HG03354 (cell line): ENCODE results near the gene SPRED3.
A peak's percentile ranks its signal among the peaks of the same experiment; 100 is the strongest.
"Not testable (repeated sequence)": the region's sequence is repeated elsewhere in the genome, so short reads cannot be mapped to it uniquely, and the experiment has no call there.

Experiments used
- ATAC-seq: cut with Tn5 transposase; IDR thresholded peaks from one replicate; pipeline ENCODE4 v1.9.1; 2021; ENCODE audit warnings: mild to moderate bottlenecking; ENCODE audit not compliant: unreplicated experiment, poor library complexity, severe bottlenecking

The SPRED3 gene

DNA sequence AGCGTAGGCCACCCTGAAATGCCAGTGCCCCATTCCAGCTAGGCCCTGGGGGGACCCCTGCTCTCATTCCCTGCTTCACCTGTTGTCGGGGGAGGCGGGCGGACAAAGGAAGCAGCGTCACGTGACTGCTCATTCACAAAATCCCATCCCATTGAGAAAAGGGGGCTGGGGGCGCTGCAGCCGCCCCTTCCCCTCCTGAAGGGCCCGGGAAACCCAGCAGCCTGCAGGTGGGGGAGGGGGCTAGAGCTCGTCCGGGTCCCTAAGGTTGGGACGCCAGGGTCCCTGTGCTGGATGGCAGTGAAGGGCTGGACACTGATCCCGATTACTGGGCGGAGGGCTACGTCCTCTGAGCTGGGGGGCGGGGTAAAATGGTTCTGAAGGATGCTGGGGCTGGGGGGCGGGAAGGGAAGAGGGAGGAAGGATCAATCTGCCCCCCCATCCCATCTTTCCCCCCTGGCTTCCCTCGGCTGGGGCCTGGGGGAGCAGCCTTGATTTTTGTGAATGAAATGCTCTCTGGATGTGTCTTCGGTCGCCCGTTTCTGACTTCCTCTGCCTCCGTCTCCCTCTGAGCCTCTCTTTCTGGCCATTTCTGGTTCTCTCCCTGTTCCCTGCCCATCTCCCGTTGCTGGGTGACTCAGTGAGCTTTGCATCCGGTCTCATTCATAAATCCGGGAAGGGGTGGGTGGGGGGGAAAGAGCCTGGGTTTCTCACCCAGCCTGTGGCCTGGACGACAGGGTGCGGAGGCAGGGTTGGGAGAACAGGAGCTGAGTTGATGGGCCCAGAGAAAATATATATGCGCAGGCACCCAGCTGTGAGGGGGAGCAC, 816 bp downstream of the SPRED3 start:
- ATAC-seq: no peak

DNA sequence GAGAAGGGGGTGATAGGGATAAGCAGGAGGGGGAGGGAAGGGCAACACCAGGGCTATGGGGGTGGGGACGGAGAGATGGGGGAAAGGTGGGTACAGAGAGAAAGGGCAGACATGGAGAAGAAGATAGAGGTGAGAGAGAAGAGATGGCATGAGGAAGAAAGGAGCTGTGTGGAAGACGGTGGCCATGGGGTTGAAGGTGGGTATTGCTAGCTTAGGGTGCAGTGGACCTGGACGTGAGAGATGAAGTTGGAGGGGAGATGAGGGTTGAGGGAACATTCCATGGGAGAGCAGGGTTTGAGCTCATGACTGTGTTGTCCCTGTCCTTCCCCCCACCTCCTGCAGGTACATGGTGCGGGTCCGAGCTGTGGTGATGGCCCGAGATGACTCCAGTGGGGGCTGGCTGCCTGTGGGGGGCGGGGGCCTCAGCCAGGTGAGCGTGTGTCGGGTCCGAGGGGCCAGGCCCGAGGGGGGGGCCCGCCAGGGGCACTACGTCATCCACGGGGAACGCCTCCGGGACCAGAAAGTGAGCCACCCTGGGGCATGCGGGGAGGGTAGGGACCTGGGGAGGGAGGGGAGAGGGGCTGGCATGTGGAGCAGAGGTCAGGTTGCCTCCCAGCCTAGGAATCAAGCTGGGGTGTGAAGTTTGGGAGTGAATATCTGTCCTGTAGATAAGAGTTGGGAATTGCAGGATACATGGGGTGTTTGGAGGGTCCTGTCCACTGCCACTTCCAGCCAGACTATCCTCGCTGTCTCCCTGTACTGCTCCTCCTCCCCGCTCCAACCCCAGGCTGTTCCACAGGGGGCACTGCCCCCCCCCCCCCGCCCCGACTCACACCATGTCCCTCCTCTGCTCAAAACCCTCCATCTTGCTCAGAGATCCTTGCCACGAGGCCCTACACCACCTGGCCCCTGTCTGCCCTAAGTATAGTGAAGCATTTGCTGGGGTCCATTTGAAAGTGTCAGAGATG, 1.7 kb downstream of the SPRED3 start:
- ATAC-seq: no peak

DNA sequence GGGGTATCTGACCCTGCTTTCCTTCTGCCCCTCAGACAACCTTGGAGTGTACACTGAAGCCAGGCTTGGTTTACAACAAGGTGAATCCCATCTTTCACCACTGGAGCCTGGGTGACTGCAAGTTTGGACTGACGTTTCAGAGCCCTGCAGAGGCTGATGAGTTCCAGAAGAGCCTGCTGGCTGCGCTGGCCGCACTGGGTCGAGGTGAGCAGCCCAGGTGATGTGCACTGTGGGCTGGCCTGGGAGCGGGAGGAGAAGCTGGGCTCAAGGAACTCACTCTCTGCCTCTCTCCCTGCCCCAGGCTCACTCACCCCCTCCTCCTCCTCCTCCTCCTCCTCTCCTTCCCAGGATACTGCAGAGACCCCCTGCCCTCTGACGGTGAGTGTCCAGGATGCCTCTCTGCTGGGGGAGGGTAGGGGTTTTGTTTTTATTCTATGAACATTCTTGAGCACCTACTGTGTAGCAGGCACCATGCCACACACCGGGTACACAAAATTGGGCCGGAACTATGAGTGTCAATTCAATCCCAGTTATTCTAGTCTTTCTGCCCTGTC, 3.5 kb downstream of the SPRED3 start:
- ATAC-seq: no peak

DNA sequence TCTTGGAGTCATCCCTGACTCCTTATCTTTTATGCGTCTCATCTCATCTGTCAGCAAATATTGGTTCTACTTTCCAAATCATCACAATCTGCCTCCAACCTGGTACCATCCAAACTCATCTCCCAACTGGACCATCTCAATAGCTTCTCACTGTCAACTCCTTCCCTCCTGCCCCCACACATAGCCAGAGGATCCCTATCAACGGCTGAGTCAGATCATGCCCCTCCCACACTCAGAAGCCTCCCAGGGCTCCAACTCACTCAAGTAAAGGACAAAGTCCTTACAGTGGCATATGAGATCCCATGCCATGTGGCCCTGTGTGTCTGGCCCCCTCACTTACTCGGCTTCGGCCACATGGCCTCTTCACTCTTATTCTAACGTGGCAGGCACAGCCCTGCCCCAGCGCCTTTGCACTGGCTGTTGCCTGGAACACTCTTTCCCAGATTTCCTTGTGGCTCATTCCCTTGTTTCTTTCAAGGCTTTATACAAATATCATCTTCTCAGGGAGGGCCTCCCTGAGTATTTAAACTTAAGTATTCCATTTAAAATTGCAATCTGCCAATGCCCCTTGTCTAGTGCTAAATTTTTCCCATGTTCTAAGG, 4.3 kb downstream of the SPRED3 start:
- ATAC-seq: no peak

DNA sequence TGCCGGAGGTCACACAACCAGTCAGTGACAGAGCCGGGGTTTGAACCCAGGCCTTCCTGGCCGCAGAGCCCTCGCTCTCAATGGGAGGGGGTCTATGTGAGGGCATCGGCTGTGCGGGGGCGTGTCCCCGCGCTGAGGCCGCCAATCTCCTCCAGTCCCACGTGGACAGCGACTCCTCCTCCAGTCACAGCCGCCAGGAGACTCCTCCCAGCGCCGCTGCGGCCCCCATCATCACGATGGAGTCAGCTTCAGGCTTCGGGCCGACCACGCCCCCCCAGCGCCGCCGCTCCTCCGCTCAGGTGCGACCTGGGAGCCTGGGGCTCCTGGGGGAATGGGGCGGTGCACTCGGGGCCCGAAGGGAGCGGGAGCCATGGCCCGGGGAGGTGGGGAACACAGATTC, 6.0 kb downstream of the SPRED3 start:
- no peak for ATAC-seq

DNA sequence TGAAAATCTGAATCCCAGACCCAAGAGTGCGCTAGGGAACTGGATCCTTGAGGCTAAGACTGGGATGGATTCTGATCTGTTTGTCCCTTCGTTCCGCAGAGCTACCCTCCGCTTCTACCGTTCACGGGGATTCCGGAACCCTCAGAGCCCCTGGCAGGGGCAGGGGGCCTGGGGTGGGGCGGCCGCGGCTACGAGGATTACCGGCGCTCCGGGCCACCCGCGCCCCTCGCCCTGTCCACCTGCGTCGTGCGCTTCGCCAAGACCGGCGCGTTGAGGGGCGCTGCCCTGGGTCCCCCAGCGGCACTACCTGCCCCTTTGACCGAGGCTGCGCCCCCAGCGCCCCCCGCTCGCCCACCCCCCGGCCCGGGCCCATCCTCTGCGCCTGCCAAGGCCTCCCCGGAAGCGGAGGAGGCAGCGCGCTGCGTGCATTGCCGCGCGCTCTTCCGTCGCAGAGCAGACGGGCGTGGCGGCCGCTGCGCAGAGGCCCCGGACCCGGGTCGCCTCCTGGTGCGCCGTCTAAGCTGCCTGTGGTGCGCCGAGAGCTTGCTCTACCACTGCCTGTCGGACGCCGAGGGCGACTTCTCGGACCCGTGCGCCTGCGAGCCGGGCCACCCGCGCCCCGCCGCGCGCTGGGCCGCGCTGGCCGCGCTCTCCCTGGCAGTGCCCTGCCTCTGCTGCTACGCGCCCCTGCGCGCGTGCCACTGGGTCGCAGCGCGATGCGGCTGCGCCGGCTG, 7.1 kb downstream of the SPRED3 start:
- no peak for ATAC-seq

DNA sequence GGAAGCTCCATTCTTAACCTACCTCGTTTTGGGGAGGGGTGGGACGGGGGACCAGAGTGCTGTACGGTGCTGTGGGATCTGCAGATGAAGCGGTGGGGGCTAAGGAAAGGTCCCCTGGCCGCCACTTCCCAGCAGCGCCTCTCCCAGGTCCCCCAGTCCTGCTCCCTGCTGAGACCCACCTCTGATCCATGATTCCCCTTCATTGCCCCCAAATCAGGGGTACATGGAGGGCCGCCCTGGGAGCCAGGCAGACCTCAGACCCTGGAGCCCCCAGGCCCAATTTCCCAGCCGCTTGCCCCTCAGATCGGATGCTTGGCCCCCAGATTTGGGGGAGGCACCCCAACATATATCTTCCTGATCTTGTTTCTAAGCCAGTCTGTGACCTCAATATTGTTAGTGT, 10.6 kb downstream of the SPRED3 start:
- ATAC-seq: no peak

DNA sequence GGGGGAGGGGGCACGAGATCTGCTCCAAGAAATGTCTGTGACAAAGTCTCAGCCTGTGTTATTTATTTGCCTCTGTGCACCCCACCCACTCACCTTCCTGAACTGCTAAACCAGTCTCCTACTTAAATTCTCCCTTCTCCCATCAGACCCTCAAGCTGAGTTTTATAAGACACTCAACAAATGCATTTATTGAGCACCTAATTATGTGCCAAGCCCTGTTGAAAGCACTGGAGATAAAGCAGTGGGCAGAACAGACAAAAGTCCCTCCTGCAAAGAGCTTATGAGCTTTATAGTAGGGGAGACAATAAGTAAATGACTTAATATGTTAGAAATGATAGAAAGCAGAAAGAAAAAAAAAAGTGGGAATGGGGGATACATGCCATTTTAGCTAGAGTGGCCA, 11.0 kb downstream of the SPRED3 start:
- ATAC-seq: no peak

DNA sequence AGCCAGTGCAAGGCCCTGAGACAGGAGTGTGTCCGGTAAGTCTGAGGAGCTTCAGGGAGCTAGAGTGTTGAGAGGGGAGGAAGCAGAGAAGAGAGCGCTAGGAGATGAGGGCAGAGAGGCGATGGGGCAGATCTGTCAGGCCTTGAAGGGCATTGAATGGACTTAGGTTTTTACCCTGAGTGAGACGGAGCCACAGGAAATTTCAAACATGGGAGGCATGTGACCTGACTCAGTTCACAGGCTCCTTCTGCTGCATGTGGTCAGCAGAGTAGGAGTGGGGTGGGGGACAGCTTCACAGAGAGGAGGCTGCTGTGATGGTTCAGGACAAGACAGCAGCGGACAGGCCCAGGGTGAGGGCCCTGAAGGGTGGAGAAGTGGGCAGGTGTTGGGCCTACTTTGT, 11.9 kb downstream of the SPRED3 start:
- no peak for ATAC-seq

DNA sequence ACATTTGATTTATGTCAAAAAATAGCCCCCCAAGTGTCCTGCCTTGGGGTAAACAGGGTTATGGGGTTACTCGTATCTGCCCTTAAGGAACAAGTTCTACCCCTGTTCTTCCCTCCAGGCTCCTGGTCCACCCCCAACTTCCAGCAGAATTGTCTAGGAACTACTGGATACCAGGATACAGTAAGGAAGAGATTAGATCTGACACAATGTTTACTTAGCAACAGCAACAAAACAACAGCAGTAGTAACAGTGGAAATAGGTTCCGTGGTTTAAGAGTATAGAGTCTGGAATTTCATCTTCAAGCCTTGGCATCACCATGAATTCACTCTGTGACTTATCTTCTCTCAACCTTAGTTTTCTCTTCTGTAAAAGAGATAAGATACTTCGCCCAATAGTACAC, 12.7 kb downstream of the SPRED3 start:
- no peak for ATAC-seq

DNA sequence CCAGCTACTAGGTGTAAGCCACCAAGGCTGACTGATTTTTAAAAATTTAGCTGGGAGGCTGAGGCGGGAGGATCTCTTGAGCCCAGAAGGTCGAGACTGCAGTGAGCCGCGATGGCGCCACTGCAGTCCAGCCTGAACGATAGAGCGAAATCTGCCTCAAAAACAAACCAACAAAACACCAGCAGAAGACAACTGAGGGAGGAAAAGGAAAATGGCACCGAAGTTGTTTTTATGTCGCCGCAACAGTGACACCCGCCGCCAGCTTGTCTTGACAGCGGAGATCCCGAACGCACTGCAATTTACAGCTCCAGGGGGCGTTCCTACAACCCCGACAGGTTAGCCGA, 14.1 kb downstream of the SPRED3 start:
- ATAC-seq: peak; percentile 13

DNA sequence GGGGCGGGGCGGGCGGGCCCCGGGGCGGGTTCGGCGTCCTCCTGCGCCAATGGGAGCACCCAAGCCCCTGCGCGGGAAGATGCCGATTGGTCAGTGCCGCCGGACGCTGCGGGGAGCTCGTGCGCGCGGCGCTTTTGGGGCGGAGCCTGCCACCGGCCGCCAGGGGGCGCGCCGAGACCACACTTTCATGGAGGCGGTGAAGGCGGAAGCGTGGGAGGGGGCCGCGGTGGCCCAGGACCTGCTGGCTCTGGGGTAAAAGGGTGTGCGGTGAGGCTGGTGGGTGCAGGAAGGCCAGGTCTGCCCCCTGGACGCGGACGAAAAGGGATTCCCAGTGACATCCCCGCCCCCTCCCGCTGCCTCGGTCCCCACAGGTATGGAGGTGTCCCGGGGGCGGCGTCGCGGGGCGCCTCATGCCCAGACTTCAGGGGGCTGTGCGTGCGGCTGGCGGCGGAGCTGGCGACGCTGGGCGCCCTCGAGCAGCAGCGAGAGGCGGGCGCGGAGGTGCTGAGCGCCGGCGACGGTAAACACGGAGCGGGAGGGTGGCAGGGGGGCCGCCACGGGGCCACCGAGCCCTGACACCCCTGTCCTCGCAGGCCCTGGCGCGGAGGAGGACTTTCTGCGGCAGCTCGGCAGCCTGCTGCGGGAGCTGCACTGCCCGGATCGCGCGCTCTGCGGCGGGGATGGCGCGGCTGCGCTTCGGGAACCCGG, 14.6 kb downstream of the SPRED3 start, which contains the start of gene FAM98C:
Gene FAM98C (plus strand): TSS at position 127 of the 708 bp plus-strand sequence. CDS start 61 bp downstream, at position 188.
- peak; percentile 90 for ATAC-seq

DNA sequence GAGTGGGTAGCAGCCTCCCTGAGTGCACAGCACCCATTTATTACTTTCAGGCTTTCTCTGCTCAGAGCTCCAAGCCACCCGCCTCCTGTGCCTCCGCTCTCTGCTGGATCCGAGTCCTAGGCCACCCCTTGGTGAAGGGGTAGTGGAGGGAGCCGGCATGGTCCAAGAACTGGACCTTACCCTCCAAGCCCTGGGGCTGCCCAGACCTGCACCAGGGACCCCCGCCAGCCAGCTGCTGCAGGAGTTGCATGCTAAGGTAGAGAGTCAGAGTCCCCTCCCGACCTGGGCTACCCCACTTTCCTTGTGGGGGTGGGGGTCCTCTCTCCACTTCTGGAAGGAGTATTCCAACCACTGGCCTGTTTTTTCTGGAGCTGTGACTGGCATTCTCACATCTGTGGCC, 16.4 kb downstream of the SPRED3 start:
- no peak for ATAC-seq

DNA sequence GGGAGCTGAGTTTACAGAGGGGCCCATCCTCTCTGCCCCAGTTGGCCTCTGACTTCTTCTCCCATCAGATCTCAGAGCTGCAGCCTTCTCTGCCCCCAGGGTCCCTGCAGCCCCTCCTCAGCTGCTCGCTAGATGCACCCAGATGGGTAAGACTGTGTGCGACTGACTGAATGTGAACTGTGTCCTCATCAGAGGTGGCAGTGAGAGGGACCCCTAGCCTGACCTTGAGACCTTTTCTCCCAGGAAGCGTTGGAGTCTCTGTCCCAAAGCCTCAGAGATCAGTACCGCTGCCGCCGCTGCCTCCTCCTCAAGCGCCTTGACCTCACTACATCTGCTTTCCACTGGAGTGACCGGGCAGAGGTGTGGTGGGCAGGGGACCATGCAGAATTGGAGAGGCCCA, 16.8 kb downstream of the SPRED3 start:
- ATAC-seq: no peak

DNA sequence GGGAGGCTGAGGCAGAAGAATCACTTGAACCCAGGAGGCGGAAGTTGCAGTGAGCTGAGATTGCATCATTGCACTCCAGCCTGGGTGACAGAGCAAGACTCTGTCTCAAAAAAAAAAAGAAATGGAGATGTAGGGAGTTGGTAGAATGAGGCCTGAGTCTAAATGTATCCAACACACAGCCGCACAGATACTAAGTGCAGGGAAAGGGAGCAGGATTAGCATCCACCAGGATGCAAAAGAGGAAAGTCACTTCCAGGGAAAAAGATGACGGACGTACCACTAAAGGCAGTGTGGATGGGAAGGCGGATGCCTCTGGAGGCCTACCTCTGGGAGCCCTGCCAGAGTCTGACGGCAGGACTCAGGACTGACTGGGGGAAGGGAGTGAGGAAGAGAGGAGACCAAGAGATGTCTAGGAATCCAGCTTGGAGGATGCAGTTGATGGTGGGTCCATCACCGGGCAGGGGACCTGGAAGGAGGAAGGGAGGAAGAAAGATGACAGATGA, 21.2 kb downstream of the SPRED3 start:
- no peak for ATAC-seq

DNA sequence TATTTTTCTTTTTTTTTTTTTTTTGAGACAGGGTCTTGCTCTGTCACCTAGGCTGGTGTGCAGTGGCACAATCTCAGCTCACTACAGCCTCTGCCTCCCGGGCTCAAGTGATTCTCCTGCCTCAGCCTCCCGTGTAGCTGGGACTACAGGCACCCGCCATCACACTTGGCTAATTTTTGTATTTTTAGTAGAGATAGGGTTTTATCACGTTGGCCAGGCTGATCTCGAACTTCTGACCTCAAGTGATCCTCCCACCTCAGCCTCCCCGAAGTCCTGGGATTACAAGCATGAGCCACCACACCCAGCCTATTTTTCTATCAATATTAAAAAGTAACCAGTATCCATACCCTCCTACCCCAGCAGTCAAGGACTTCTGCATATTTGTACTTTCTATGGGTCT, 21.9 kb downstream of the SPRED3 start:
- ATAC-seq: not testable (repeated sequence)

DNA sequence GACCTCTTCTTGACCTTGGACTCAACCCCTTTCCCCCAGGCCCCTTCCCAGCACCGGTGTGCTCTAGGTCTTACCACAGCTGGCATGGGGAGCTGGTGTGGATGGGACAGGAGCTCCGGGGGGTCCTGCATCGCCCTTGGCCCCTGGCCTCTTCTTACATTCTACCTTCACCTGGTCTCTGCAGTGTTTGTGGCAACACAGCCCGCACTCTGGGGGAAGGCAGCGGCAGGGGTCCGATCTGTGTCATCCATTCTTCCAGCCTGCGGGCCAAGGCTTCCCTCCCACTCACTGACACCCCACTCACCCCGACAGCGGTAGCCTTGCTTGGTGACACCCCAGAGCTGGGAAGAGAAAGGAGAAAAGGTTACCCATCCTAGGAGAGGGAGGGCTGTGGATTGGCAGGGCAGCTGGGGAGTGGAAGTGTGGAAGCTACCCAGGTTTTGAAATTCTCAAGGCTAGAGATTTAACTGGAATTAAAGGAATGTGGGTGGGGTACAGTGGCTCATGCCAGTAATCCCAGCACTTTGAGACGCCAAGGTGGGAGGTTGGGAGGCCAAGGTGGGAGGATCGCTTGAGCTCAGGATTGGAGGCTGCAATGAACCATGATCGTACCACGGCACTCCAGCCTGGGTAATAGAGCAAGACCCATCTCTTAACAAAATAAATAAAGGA, 22.7 kb downstream of the SPRED3 start:
- ATAC-seq: no peak

DNA sequence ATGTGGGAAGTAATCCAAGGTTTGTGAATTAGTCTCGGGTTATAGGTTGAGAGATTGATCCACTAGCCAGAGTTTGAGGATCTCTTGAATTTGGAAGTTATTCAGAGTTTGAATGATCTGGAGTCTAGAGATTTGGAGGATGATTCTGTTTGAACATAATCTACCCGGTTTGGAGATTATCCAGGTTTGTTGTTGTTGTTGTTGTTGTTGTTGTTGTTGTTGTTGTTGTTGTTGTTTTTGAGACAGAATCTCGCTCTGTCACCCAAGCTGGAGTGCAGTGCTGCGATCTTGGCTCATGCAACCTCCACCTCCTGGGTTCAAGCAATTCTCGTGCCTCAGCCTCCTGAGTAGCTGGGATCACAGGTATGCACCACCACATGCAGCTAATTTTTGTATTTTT, 23.4 kb downstream of the SPRED3 start:
- ATAC-seq: not testable (repeated sequence)
